Activated CD8-positive, alpha-beta memory T cell treated with anti-CD3 and anti-CD28 coated beads, Interleukin-2, amount 50 U/mL, for 1 hour (primary cell): ENCODE results near the gene CUL9.
A peak's percentile ranks its signal among the peaks of the same experiment; 100 is the strongest.
"Not testable (repeated sequence)": the region's sequence is repeated elsewhere in the genome, so short reads cannot be mapped to it uniquely, and the experiment has no call there.

Experiments used
- DNase-seq: peaks from one replicate; pipeline ENCODE4 v3.0.0-alpha.2; 2020; ENCODE audit errors: extremely low read depth

The CUL9 gene

GRCh38 chr6:43181942-43182860 is at the start of gene CUL9:
Gene CUL9 (plus strand): TSS chr6:43182196. CDS start chr6:43184311, 2,115 bp downstream.
- no peak for DNase-seq

GRCh38 chr6:43138267-43138666 is 43.7 kb upstream of the CUL9 start:
- DNase-seq = no peak

- not testable (repeated sequence) for DNase-seq
These were observed 42.0 kb upstream of the CUL9 start for GRCh38 chr6:43139973-43140372.

GRCh38 chr6:43141644-43142043 is 40.4 kb upstream of the CUL9 start:
- DNase-seq = no peak

GRCh38 chr6:43142101-43142500 is 39.9 kb upstream of the CUL9 start:
- no peak for DNase-seq

- peak; percentile 19 for DNase-seq
These were observed 38.5 kb upstream of the CUL9 start for GRCh38 chr6:43143235-43144128.

GRCh38 chr6:43144879-43145278 is 37.1 kb upstream of the CUL9 start:
- no peak for DNase-seq

- DNase-seq = no peak
These were observed 35.7 kb upstream of the CUL9 start for GRCh38 chr6:43146261-43146660.

- DNase-seq = no peak
These were observed 35.0 kb upstream of the CUL9 start for GRCh38 chr6:43146709-43147688.

GRCh38 chr6:43147691-43148477 is 34.1 kb upstream of the CUL9 start:
- no peak for DNase-seq

GRCh38 chr6:43149265-43149664 is 32.7 kb upstream of the CUL9 start:
- DNase-seq = no peak

GRCh38 chr6:43150051-43150751 is 31.8 kb upstream of the CUL9 start:
- no peak for DNase-seq

- no peak for DNase-seq
These were observed 22.4 kb upstream of the CUL9 start for GRCh38 chr6:43159599-43159998.

- no peak for DNase-seq
These were observed 18.1 kb upstream of the CUL9 start for GRCh38 chr6:43163899-43164298.

GRCh38 chr6:43170417-43170930 is 11.5 kb upstream of the CUL9 start:
- no peak for DNase-seq

GRCh38 chr6:43170931-43171706 is 10.9 kb upstream of the CUL9 start, which contains the start of gene SRF:
Gene SRF (plus strand): TSS chr6:43171269. CDS start chr6:43171657, 388 bp downstream.
- DNase-seq = peak; percentile 98

GRCh38 chr6:43171707-43172103 is 10.3 kb upstream of the CUL9 start:
- DNase-seq = no peak

GRCh38 chr6:43172104-43173007 is 9.6 kb upstream of the CUL9 start:
- DNase-seq = no peak
